Nephron progenitor cell (in vitro differentiated cells): ENCODE measurements around the gene GARIN5B.

Experiments
- DNase-seq: peaks from one replicate; pipeline ENCODE4 v3.0.0; 2021
- H3K27ac Mint-ChIP-seq: 2 replicates; pipeline ENCODE4 v1.8.0; 2021; ENCODE audit warnings: mild to moderate bottlenecking, moderate library complexity, mixed read lengths
- H3K27me3 Mint-ChIP-seq: 2 replicates; pipeline ENCODE4 v1.8.0; 2021; ENCODE audit warnings: mild to moderate bottlenecking, low read depth, mixed read lengths; ENCODE audit not compliant: poor library complexity
- H3K36me3 Mint-ChIP-seq: 2 replicates; pipeline ENCODE4 v1.8.0; 2021; ENCODE audit warnings: low read depth, mixed read lengths
- H3K4me1 Mint-ChIP-seq: 2 replicates; pipeline ENCODE4 v1.8.0; 2021; ENCODE audit warnings: mixed read lengths
- H3K4me3 Mint-ChIP-seq: 2 replicates; pipeline ENCODE4 v1.8.0; 2021; ENCODE audit warnings: mild to moderate bottlenecking, moderate library complexity, mixed read lengths
- H3K9me3 Mint-ChIP-seq: 2 replicates; pipeline ENCODE4 v1.8.0; 2021; ENCODE audit warnings: mild to moderate bottlenecking, moderate library complexity, mixed read lengths
- CTCF ChIP-seq: fragments of 200-600 bp; sonication (generic); IDR thresholded peaks from 2 replicates; pipeline ENCODE4 v1.5.0; 2021; ENCODE audit warnings: antibody characterized with exemption

Gene GARIN5B

DNA sequence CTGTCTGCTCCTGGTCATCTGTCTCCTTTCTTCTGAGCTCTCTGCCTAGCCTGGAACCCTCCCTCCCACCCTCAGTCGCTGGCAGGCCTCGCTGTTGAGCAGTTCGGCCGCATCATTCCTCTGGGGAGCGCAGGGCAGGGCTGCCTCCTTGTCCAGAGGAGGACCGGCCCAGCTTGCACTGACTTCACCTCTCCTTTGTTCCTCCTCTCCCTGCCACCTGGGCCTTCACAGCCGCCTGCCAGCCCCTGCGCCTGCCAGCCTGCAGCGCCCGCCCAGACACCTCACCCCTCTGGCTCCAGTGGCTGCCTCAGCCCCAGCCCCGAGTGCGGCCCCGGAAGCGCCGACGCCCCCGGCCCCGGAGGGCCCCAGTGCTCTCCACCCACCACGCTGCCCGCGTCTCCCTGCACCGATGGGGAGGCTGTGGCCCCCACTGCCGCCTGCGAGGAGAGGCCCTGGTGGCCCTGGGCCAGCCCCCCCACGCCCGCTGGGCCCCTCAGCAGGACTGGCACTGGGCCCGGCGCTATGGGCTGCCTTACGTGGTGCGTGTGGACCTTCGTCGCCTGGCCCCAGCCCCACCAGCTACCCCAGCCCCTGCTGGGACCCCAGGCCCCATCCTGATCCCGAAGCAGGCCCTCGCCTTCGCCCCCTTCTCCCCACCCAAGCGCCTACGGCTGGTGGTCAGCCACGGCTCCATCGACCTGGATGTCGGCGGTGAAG lies 16.2 kb downstream of the GARIN5B start:
- no peak overlapping the region for H3K4me3 Mint-ChIP-seq

DNA sequence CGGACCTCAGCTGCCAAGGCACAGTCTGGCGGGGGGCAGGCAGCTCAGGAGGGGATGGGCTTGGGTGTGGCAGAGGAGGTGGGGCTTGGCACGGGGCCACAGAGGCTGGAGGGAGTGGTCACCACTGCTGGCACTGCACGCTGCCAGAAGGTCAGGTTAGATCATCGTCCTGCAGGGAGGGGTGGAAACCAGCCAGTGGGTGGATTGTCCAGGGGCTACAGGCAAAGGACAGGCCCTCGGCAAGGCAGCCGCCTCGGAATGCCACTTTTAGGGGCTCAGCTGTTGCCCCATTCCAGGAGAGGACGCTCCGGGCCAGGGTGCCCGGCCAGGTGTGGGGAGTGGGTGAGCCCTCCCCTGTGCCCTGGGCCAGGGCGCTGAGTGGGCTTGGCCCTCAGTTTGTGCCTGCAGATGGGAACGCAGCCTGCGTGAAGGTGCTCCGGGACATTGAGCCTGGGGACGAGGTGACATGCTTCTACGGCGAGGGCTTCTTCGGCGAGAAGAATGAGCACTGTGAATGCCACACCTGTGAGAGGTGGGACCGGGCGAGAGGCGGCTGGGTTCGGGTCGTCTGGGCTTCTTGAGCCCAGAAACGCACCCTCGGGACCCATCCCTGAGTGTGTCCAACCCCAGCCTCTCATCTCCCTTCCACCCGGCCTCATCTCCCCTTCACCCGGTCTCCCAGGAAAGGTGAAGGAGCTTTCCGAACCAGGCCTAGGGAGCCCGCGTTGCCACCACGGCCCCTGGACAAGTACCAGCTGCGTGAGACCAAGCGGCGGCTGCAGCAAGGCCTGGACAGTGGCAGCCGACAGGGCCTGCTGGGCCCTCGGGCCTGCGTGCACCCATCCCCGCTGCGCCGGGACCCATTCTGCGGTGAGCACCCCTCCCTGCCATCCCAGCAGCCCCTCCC lies 17.0 kb downstream of the GARIN5B start:
- Mint-ChIP-seq H3K4me3 (no peak overlapping the region), H3K27ac (no peak overlapping the region), H3K27me3 (peaks cover 6% of the 10 kb centered on the region), H3K9me3 (no peaks in the 10 kb centered on the region), H3K36me3 (peaks cover 29% of the 10 kb centered on the region), H3K4me1 (peaks cover 50% of the 10 kb centered on the region)
- no peak for DNase-seq
- TF ChIP-seq CTCF, result no peak

More for the DNA sequence above, 16.2 kb downstream of the GARIN5B start:
- Mint-ChIP-seq H3K27me3 (peaks cover 14% of the 10 kb centered on the region), H3K9me3 (no peaks in the 10 kb centered on the region), H3K4me1 (peaks cover 51% of the 10 kb centered on the region), H3K27ac (no peak overlapping the region), H3K36me3 (peaks cover 24% of the 10 kb centered on the region)
- TF ChIP-seq CTCF, result no peak
- DNase-seq, result no peak

GRCh38 chr19:55345101-55345817 lies 17.8 kb downstream of the GARIN5B start:
- peaks cover 46% of the 10 kb centered on the region for H3K4me1 Mint-ChIP-seq
- TF ChIP-seq CTCF, result no peak
- H3K9me3 Mint-ChIP-seq, result no peaks in the 10 kb centered on the region
- peaks cover 29% of the 10 kb centered on the region for H3K36me3 Mint-ChIP-seq
- H3K4me3 Mint-ChIP-seq, result no peak overlapping the region
- no peaks in the 10 kb centered on the region for H3K27me3 Mint-ChIP-seq
- no peak for DNase-seq
- peak overlapping the region; percentile 34 for H3K27ac Mint-ChIP-seq

GRCh38 chr19:55344444-55344843 lies 18.6 kb downstream of the GARIN5B start:
- peaks cover 44% of the 10 kb centered on the region for H3K4me1 Mint-ChIP-seq
- H3K9me3 Mint-ChIP-seq, result no peaks in the 10 kb centered on the region
- no peaks in the 10 kb centered on the region for H3K27me3 Mint-ChIP-seq
- H3K4me3 Mint-ChIP-seq, result no peak overlapping the region
- no peak for DNase-seq
- no peak for TF ChIP-seq CTCF
- H3K36me3 Mint-ChIP-seq, result peaks cover 29% of the 10 kb centered on the region
- H3K27ac Mint-ChIP-seq, result no peak overlapping the region

GRCh38 chr19:55341595-55342531 lies 21.2 kb downstream of the GARIN5B start:
- Mint-ChIP-seq H3K9me3 (no peaks in the 10 kb centered on the region), H3K36me3 (peaks cover 29% of the 10 kb centered on the region), H3K4me1 (peaks cover 34% of the 10 kb centered on the region), H3K27me3 (peaks cover 8% of the 10 kb centered on the region), H3K4me3 (peak overlapping the region; percentile 96), H3K27ac (no peak overlapping the region)
- no peak for TF ChIP-seq CTCF
- no peak for DNase-seq
